ENCODE measurements around the gene DIP2C. TPM values are rescaled to one million over a fixed set of nuclear protein-coding genes. Genes with fewer than 3 reads are reported as not detected.
"Not testable (repeated sequence)": the region's sequence is repeated elsewhere in the genome, so short reads cannot be mapped to it uniquely, and the experiment has no call there.

The DIP2C gene
- total RNA-seq, 2 experiments from 2014 or later: 0.62 to 0.80 TPM

DNA sequence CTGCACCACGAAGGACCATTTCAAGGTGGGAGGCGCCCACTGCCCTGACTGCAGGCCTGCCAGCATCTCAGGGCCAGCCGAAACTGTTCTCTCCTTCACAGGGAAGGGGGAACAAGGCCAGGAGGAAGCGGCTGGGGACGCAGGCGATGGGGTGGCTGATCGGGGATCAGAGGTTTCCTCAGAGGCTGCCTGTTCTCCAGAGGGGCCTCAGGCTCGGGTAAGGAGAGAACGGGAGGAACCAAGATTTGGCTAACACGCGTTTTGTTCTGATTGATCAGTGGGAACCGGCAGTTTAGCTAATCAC lies 87.9 kb downstream of the DIP2C start:
- intact Hi-C loops (cut with micrococcal nuclease): no loop called here
- no peaks in the 10 kb centered on the region for H3K36me3 Mint-ChIP-seq
- POLR2A ChIA-PET: no interaction called here
- DNase-seq: no peak
- H3K4me3 Mint-ChIP-seq: no peak overlapping the region
- H3K4me1 Mint-ChIP-seq (ENCODE audit: low read depth): no peaks in the 10 kb centered on the region
- H3K9me3 Mint-ChIP-seq: no peaks in the 10 kb centered on the region
- no peak overlapping the region for H3K27ac Mint-ChIP-seq
- CTCF ChIA-PET: no interaction called here
- peaks cover 3% of the 10 kb centered on the region for H3K27me3 Mint-ChIP-seq

DNA sequence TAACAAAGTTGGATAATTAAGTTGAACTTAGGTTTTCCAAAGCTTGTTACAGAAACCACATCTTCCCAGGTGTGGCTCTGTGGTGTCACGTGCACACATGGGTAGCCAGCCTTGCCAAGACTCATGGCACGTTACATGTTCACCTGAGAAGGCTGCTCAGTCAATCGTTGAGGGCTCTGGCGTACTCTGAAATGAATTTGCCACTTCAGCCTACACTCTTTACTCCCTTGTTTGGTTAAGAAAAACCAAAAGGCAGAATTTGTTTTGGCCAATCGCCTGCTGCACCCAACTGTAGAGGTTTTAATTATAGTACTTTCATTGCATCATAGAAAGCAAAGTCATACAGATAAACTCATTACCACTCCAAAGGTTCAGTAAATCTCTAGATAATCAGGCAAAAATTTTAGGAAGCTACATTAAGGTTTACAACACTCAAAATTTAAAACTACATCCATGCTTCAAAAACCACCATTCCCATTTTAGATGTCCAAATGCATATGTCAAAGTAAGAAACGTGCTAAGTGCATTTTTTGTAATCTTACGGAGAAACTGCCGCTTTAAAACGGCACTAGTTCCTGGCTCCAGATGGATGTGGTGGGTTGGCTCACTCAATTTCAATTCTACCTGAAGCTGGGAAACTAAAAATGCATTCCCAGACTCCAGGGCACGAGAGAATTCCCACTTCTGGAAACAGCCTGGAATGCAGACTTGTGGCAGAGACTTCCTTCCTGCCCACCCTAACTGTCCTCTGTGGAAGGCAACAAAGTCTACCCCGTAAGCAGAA lies 88.4 kb downstream of the DIP2C start:
- H3K9me3 Mint-ChIP-seq: no peaks in the 10 kb centered on the region
- CTCF ChIA-PET: no interaction called here
- intact Hi-C loops (cut with micrococcal nuclease): no loop called here

DNA sequence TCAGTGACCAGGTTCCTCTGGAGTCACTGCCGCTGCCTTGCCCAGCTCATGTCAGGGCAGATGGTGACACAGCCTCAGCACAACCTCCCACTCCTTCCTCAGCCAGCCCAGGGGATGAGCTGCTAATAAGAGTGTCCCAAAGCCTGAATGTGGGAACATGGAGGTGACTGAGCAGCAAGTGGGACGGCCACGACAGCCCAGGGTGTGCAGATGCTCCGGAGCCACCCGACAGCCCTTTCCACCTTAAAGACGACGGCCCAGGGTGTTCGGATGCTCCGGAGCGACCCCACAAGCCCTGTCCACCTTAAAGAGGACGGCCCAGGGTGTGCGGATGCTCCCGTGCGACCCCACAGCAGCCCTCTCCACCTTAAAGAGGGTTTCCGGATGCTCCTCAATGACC lies 89.2 kb downstream of the DIP2C start:
- POLR2A ChIA-PET: no interaction called here
- DNase-seq: no peak
- H3K4me3 Mint-ChIP-seq: no peak overlapping the region
- intact Hi-C loops (cut with micrococcal nuclease): no loop called here
- no peak overlapping the region for H3K27ac Mint-ChIP-seq
- H3K27me3 Mint-ChIP-seq: peaks cover 3% of the 10 kb centered on the region
- no peaks in the 10 kb centered on the region for H3K9me3 Mint-ChIP-seq
- no peaks in the 10 kb centered on the region for H3K4me1 Mint-ChIP-seq (ENCODE audit: low read depth)
- H3K36me3 Mint-ChIP-seq: no peaks in the 10 kb centered on the region
- CTCF ChIA-PET: no interaction called here

More for the DNA sequence above, 88.4 kb downstream of the DIP2C start:
- no peak for DNase-seq
- H3K4me1 Mint-ChIP-seq (ENCODE audit: low read depth): no peaks in the 10 kb centered on the region
- peaks cover 3% of the 10 kb centered on the region for H3K27me3 Mint-ChIP-seq
- no peak overlapping the region for H3K4me3 Mint-ChIP-seq
- no peak overlapping the region for H3K27ac Mint-ChIP-seq
- no peaks in the 10 kb centered on the region for H3K36me3 Mint-ChIP-seq
- POLR2A ChIA-PET: no interaction called here

DNA sequence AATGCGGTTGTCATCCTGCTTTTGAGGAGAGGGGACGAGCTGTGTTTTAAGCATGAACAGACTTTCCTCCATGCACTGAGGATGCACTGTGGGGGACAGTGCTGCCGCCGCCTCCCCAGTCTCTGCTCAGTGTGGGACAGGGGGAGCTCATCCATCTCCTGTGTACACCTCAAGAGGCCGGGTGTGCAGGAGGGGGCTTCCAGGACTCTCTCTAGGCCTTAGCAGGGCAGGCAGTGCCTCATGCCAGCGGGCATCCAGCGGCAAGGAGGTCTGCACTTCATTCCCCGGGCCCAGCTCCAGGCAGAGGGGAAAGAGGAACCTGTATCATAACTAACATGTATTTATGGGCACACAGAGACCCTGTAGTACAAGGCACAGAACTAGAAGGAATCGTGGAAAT lies 89.7 kb downstream of the DIP2C start:
- no peak for DNase-seq
- no peak overlapping the region for H3K4me3 Mint-ChIP-seq
- intact Hi-C loops (cut with micrococcal nuclease): no loop called here
- peaks cover 3% of the 10 kb centered on the region for H3K27me3 Mint-ChIP-seq
- POLR2A ChIA-PET: no interaction called here
- CTCF ChIA-PET: no interaction called here
- no peaks in the 10 kb centered on the region for H3K4me1 Mint-ChIP-seq (ENCODE audit: low read depth)
- H3K9me3 Mint-ChIP-seq: no peaks in the 10 kb centered on the region
- no peaks in the 10 kb centered on the region for H3K36me3 Mint-ChIP-seq
- no peak overlapping the region for H3K27ac Mint-ChIP-seq

DNA sequence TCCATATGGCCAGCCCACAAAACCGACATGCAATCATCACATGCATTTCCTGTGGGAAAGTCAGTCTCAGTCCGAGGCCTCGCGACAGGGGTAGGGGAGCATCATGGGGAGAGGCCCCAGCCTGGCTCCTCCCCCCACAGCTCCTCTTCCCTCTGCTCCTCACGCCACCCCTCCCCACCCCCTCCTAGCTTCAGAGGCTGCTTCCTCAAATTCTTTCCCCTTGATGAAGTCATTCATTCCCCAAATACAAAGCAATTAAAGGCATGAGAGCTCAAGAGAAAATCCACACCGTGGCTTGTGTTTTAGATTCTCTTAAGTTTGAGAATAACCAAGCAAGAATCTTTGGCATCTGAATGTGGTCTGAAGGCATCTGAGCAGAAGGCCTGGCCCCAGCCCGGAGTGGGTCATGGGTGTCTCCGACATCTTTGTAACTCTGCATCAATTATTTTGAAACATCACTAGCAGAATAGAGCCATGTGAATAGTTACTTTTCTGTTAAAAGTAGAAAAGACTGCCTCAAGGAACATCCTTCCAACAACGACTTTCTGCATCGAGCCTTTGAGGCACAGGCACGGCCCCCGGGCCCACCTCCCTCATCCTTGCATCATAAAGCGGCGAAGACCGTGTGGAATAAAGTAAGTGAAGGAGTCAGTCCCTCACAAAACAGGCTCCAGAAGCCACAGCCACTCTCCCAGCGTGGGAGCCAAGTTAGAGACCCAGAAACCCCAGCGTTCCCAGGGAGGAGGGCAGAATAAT lies 90.9 kb downstream of the DIP2C start:
- ChIA-PET POLR2A (no interaction called here), CTCF (no interaction called here)
- Mint-ChIP-seq H3K27ac (no peak overlapping the region), H3K36me3 (no peaks in the 10 kb centered on the region), H3K4me1 (ENCODE audit: low read depth) (no peaks in the 10 kb centered on the region), H3K4me3 (no peak overlapping the region), H3K9me3 (no peaks in the 10 kb centered on the region), H3K27me3 (peaks cover 2% of the 10 kb centered on the region)
- DNase-seq: no peak
- intact Hi-C loops (cut with micrococcal nuclease): no loop called here

DNA sequence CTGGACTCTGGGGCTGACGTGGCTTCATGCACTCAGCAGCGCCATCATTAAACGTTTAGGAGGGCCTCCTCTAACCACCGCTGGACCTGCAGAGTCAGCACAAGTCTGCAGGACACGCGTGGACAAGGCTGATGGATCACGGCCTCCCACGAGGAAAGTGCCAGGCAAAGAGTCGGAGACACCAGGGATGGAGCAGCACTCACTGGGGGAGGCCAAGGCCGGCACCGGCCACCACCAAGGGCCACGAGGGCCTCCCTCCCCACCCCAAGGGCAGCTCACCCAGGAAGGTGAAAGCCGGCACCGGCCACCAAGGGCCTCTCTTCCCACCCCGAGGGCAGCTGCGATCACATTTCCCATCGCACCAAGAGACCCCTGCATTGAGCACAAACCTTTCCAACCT lies 91.5 kb downstream of the DIP2C start:
- Mint-ChIP-seq H3K9me3 (no peaks in the 10 kb centered on the region), H3K27me3 (peaks cover 2% of the 10 kb centered on the region), H3K27ac (no peak overlapping the region), H3K36me3 (no peaks in the 10 kb centered on the region), H3K4me3 (no peak overlapping the region), H3K4me1 (ENCODE audit: low read depth) (no peaks in the 10 kb centered on the region)
- CTCF ChIA-PET: no interaction called here
- DNase-seq: no peak
- intact Hi-C loops (cut with micrococcal nuclease): no loop called here
- POLR2A ChIA-PET: no interaction called here

DNA sequence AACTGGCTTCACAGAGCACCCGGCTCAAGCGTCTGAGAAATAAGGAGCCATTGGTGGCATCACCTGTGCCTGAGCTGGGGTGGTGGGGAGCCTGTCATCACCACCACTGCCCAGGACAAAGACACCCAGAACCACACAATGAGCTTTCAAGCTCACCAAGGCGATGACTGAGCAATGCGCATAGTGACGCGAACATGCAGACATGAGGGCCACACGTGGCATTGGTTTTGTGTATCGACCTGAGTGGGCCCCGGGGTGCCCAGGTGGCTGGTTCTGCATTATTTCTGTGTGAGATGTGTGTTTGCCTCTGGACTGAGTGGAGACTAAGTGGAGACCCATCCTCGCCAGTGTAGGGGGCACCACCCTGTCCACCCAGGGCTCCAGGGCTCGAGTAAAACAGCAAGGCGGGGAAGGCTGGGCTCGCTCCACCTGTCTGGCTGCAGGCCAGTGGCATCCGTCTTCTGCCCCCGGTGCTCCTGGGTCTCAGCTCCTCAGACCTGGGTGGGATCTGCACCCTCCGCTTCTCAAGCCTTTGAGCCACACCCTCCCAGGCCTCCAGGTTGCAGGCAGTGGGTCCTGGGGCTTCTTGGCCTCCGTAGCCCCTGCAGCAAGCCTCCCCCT lies 92.6 kb downstream of the DIP2C start:
- intact Hi-C loops (cut with micrococcal nuclease): no loop called here
- ChIA-PET POLR2A (no interaction called here), CTCF (no interaction called here)
- DNase-seq: no peak
- H3K27ac Mint-ChIP-seq: no peak overlapping the region
- H3K4me1 Mint-ChIP-seq (ENCODE audit: low read depth): no peaks in the 10 kb centered on the region
- H3K4me3 Mint-ChIP-seq: no peak overlapping the region
- H3K36me3 Mint-ChIP-seq: no peaks in the 10 kb centered on the region
- H3K9me3 Mint-ChIP-seq: no peaks in the 10 kb centered on the region
- peaks cover 4% of the 10 kb centered on the region for H3K27me3 Mint-ChIP-seq

DNA sequence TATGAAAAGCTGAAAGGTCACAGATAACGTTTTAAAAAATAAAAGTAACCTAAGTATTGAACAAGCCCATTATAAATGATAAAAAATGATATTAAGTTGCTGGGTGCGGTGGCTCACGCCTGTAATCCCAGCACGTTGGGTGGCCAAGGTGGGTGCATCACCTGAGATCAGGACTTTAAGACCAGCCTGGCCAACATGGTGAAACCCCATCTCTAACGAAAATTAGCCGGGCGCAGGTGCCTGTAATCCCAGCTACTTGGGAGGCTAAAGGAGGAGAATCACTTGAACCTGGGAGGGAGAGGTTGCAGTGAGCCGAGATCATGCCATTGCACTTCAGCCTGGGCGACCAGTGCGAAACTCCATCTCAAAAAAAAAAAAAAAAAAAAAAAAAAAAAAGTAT lies 93.3 kb downstream of the DIP2C start:
- POLR2A ChIA-PET; H3K36me3 Mint-ChIP-seq; H3K4me3 Mint-ChIP-seq; H3K27me3 Mint-ChIP-seq; intact Hi-C loops (cut with micrococcal nuclease); H3K9me3 Mint-ChIP-seq; CTCF ChIA-PET; H3K4me1 Mint-ChIP-seq (ENCODE audit: low read depth); DNase-seq; H3K27ac Mint-ChIP-seq: not testable (repeated sequence)

DNA sequence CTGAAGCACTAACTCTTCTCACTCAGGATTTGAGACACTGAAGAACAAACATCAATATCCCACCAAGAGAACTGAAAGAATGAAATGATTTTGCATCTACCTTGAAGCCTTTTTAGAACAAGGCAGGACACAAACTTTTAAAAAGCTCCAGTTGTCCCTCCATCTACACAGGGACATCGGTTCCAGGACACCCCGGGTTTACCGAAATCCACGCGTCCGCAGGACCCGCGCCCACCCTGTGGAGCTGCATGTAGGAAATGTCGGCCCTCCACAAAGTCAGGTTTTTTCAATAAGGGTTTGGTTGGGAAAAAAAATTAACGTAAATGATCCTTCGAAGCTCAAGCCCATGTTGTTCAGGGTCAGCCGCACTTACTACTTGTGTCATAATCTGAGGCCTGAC lies 94.0 kb downstream of the DIP2C start:
- peaks cover 2% of the 10 kb centered on the region for H3K27me3 Mint-ChIP-seq
- H3K36me3 Mint-ChIP-seq: no peaks in the 10 kb centered on the region
- H3K27ac Mint-ChIP-seq: no peak overlapping the region
- no peak overlapping the region for H3K4me3 Mint-ChIP-seq
- no peaks in the 10 kb centered on the region for H3K4me1 Mint-ChIP-seq (ENCODE audit: low read depth)
- POLR2A ChIA-PET: no interaction called here
- H3K9me3 Mint-ChIP-seq: no peaks in the 10 kb centered on the region
- no peak for DNase-seq
- intact Hi-C loops (cut with micrococcal nuclease): no loop called here
- CTCF ChIA-PET: no interaction called here

DNA sequence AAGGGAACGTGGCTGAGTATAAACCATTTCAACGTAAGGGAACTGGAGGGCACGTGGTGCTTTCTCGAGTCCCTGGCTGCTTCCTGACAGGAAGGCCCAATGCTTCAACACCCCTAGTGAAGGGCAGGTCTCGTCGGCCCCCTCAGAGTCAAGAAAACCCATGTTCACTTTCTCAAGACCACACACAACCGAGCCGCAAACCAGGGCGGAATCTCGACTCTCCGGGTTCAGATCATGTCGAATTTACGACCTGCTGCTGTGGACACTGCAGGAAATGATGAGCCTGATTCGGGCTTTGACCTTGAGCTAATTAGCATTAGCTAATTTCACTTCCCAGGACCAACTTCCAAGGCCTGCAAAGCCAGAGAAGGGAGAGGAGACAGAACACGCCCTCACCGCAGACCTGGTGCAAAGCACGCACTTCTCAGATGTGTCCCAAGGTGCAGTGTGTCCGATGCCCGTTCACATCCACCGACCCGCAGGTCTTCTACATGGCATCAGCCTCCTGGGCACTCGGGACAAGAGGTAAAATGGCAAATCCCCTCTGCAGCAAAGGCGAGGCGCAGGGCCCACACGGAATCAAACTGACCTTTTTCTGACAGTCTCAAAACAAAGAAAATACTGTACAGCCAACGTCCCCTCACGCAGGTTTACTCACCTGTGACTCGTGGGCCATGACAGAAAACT lies 94.7 kb downstream of the DIP2C start:
- Mint-ChIP-seq H3K4me3 (no peak overlapping the region), H3K36me3 (no peaks in the 10 kb centered on the region), H3K27me3 (peaks cover 2% of the 10 kb centered on the region), H3K9me3 (no peaks in the 10 kb centered on the region), H3K27ac (no peak overlapping the region), H3K4me1 (ENCODE audit: low read depth) (no peaks in the 10 kb centered on the region)
- DNase-seq: no peak
- CTCF ChIA-PET: no interaction called here
- intact Hi-C loops (cut with micrococcal nuclease): no loop called here
- POLR2A ChIA-PET: no interaction called here

DNA sequence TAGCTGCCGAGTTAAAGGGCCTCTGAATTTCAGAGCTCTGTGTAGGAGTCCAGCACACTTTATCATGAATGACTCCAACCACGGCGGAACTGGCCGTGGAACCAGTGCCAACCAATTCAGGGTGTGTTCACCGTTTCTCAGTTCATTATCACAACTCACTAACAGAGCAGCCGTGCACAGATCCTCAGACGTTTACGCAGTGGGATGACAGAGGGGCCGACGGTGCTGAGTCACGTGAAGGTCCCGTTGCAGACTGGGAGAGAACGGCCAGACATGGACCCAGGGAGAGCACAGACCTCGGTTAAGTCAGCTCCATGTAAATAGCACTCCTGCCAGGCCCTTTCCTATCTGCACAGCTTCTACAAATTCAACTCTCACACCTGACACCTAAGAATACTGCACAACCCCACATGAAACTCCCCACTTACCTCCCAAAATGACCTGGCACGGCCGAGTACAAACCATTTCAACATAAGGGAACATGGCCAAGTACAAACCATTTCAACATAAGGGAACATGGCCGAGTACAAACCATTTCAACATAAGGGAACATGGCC lies 95.5 kb downstream of the DIP2C start:
- no peaks in the 10 kb centered on the region for H3K36me3 Mint-ChIP-seq
- no peak overlapping the region for H3K4me3 Mint-ChIP-seq
- no peaks in the 10 kb centered on the region for H3K9me3 Mint-ChIP-seq
- POLR2A ChIA-PET: no interaction called here
- intact Hi-C loops (cut with micrococcal nuclease): no loop called here
- no peaks in the 10 kb centered on the region for H3K4me1 Mint-ChIP-seq (ENCODE audit: low read depth)
- peaks cover 2% of the 10 kb centered on the region for H3K27me3 Mint-ChIP-seq
- H3K27ac Mint-ChIP-seq: no peak overlapping the region
- CTCF ChIA-PET: no interaction called here
- DNase-seq: no peak

DNA sequence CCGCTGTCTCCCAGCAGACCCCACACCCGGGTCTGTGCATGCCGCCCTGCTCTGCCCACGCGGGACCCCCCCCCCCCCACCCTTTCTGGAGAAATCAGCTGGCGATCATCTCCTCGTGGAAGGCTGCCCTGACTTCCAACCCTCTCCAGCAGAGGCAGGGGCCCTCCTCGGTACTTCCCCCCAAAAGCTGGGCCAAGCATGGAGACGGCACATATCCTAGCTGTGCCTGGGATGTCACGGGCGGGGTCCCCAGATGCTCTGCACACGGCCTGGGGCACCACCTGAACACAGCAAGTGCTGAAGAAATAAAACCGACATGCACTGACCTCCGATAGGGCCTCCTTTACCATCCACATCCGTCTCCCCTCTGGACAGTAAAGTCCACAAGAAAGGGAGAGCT lies 96.0 kb downstream of the DIP2C start:
- H3K27me3 Mint-ChIP-seq: peaks cover 2% of the 10 kb centered on the region
- no peaks in the 10 kb centered on the region for H3K9me3 Mint-ChIP-seq
- no peaks in the 10 kb centered on the region for H3K4me1 Mint-ChIP-seq (ENCODE audit: low read depth)
- H3K27ac Mint-ChIP-seq: no peak overlapping the region
- intact Hi-C loops (cut with micrococcal nuclease): no loop called here
- no peak overlapping the region for H3K4me3 Mint-ChIP-seq
- no peak for DNase-seq
- ChIA-PET POLR2A (no interaction called here), CTCF (no interaction called here)
- H3K36me3 Mint-ChIP-seq: no peaks in the 10 kb centered on the region
